IPS-20b (cell line): ENCODE data around the gene MRPS9.
A peak's percentile ranks its signal among the peaks of the same experiment; 100 is the strongest.

Experiments used
- H3K27ac ChIP-seq: one replicate; pipeline ENCODE4 v1.5.1; 2013; ENCODE audit warnings: low read length
- H3K27me3 ChIP-seq: 2 replicates; pipeline ENCODE4 v1.6.1; 2013; ENCODE audit warnings: mild to moderate bottlenecking, low read length, inconsistent platforms; ENCODE audit not compliant: insufficient read depth
- H3K36me3 ChIP-seq: 2 replicates; pipeline ENCODE4 v1.6.1; 2013; ENCODE audit warnings: low read depth, mild to moderate bottlenecking, inconsistent platforms, low read length, moderate library complexity; ENCODE audit not compliant: insufficient read depth
- H3K4me1 ChIP-seq: 2 replicates; pipeline ENCODE4 v1.6.1; 2013; ENCODE audit warnings: mild to moderate bottlenecking, control low read depth, inconsistent platforms, low read length, moderate library complexity; ENCODE audit not compliant: insufficient read depth
- H3K4me3 ChIP-seq: 2 replicates; pipeline ENCODE4 v1.5.1; 2013; ENCODE audit warnings: mild to moderate bottlenecking, low read length, inconsistent platforms
- H3K9ac ChIP-seq: 2 replicates; pipeline ENCODE4 v1.6.1; 2013; ENCODE audit warnings: low read depth, mild to moderate bottlenecking, inconsistent platforms, low read length, moderate library complexity
- H3K9me3 ChIP-seq: 2 replicates; pipeline ENCODE4 v1.6.1; 2013; ENCODE audit warnings: mild to moderate bottlenecking, low read depth, low read length, inconsistent platforms; ENCODE audit not compliant: insufficient read depth

Gene MRPS9

DNA sequence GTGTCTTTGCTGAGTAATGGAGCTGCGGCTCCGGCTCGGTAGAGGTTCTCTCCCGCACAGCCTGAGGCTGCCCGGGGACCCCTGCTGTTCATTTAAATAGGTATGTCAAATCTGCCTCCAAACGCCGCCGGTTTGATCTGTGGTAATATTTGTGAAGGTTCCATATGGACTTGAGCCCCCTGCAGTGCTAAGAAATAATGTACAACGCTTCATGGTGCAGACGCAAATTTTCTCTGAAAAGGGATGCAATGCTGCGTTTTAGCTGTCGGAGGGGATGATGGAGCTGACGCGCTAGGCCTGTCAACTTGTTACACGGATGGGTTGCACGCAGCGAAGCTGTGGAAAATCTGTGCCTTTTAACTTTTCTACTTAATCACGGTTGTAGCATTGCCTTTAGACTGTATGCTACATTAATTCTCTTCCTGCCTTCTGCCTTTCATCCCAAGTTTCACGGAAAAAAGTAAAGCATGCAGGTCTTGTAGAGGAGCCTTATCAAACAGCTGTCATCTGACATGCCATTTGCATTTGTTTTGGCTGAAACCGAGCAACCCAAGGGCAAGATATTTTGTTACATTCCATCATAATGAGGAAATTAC, 43.2 kb downstream of the MRPS9 start:
- H3K9me3 ChIP-seq = no peaks in the 10 kb centered on the region
- H3K36me3 ChIP-seq = peaks cover 16% of the 10 kb centered on the region; the same call in 1 of the 2 replicates
- H3K4me1 ChIP-seq = peaks cover 26% of the 10 kb centered on the region
- no peak overlapping the region for H3K27ac ChIP-seq
- H3K27me3 ChIP-seq = no peaks in the 10 kb centered on the region
- peak overlapping the region; percentile 26; the same call in 1 of the 2 replicates for H3K4me3 ChIP-seq
- no peak overlapping the region for H3K9ac ChIP-seq

GRCh38 chr2:105082107-105082506, 44.2 kb downstream of the MRPS9 start:
- Histone ChIP-seq H3K27ac (no peak overlapping the region), H3K4me3 (no peak overlapping the region), H3K4me1 (peaks cover 26% of the 10 kb centered on the region), H3K9ac (no peak overlapping the region), H3K27me3 (no peaks in the 10 kb centered on the region), H3K36me3 (peaks cover 11% of the 10 kb centered on the region; the same call in 1 of the 2 replicates), H3K9me3 (no peaks in the 10 kb centered on the region)

DNA sequence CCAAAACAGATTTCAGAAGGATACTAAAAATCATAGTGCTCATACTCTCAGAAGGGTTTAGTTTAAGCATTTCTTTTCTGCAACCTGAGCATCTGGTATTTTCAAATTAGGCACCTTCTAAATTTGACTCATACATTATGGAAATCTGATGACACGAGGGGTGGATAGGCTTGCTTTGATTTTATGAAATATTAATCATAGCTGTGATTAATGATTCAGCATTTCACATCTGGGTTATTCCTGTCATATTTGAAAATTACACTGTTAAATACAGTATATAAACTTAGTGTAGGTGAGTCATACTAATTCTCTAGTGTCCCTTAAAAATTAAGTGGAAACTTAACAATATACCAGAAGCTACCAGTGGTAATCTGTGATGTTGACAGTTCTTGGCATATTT, 47.7 kb downstream of the MRPS9 start:
- H3K27ac ChIP-seq = no peak overlapping the region

GRCh38 chr2:105087273-105087672, 49.4 kb downstream of the MRPS9 start:
- Histone ChIP-seq H3K36me3 (peaks cover 25% of the 10 kb centered on the region), H3K4me3 (no peak overlapping the region), H3K27ac (no peak overlapping the region), H3K4me1 (no peaks in the 10 kb centered on the region), H3K9ac (no peak overlapping the region), H3K27me3 (no peaks in the 10 kb centered on the region), H3K9me3 (no peaks in the 10 kb centered on the region)

More for the DNA sequence above, 47.7 kb downstream of the MRPS9 start:
- Histone ChIP-seq H3K27me3 (no peaks in the 10 kb centered on the region), H3K4me1 (peaks cover 10% of the 10 kb centered on the region), H3K9ac (no peak overlapping the region), H3K36me3 (peaks cover 23% of the 10 kb centered on the region), H3K9me3 (no peaks in the 10 kb centered on the region), H3K4me3 (no peak overlapping the region)

- Histone ChIP-seq H3K27me3 (no peaks in the 10 kb centered on the region), H3K9me3 (no peaks in the 10 kb centered on the region), H3K27ac (no peak overlapping the region), H3K9ac (no peak overlapping the region), H3K4me3 (no peak overlapping the region), H3K4me1 (no peaks in the 10 kb centered on the region), H3K36me3 (peaks cover 51% of the 10 kb centered on the region)
Measured at GRCh38 chr2:105090091-105090490, 52.2 kb downstream of the MRPS9 start.

GRCh38 chr2:105092797-105093196, 54.9 kb downstream of the MRPS9 start:
- Histone ChIP-seq H3K27ac (no peak overlapping the region), H3K4me3 (no peak overlapping the region), H3K36me3 (peaks cover 69% of the 10 kb centered on the region), H3K9me3 (no peaks in the 10 kb centered on the region), H3K4me1 (no peaks in the 10 kb centered on the region), H3K9ac (no peak overlapping the region), H3K27me3 (no peaks in the 10 kb centered on the region)

DNA sequence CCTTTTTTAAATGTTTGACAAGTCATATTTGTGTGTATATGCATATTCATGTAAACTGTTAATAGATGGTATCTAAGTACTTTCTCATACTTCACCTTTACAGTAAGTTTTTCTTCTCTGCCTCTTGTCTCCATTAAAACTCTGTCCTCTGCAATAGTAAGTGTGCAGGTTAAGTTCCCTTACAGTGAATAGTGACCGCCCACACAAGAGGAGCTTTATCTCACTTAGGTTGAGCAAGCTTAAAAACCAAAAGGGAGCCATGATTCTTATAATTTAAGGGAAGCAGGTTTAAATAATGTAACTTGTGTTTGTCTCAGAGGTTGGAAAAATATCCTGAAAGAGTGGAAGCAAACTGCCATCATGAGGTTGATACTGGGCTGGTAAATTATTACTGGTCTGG, 61.3 kb downstream of the MRPS9 start:
- H3K4me1 ChIP-seq = peaks cover 9% of the 10 kb centered on the region
- H3K9me3 ChIP-seq = no peaks in the 10 kb centered on the region
- no peak overlapping the region for H3K4me3 ChIP-seq
- no peaks in the 10 kb centered on the region for H3K27me3 ChIP-seq
- peaks cover 62% of the 10 kb centered on the region for H3K36me3 ChIP-seq
- no peak overlapping the region for H3K9ac ChIP-seq
- H3K27ac ChIP-seq = no peak overlapping the region

- Histone ChIP-seq H3K9ac (no peak overlapping the region), H3K9me3 (no peaks in the 10 kb centered on the region), H3K36me3 (peaks cover 53% of the 10 kb centered on the region), H3K4me1 (peaks cover 9% of the 10 kb centered on the region), H3K27me3 (no peaks in the 10 kb centered on the region), H3K4me3 (no peak overlapping the region), H3K27ac (no peak overlapping the region)
Measured at GRCh38 chr2:105100046-105100840, 62.4 kb downstream of the MRPS9 start.

- Histone ChIP-seq H3K9ac (no peak overlapping the region), H3K9me3 (no peaks in the 10 kb centered on the region), H3K36me3 (peaks cover 43% of the 10 kb centered on the region), H3K27ac (no peak overlapping the region), H3K4me3 (no peak overlapping the region), H3K27me3 (no peaks in the 10 kb centered on the region), H3K4me1 (peaks cover 12% of the 10 kb centered on the region)
Measured at GRCh38 chr2:105102001-105102400, 64.1 kb downstream of the MRPS9 start.

DNA sequence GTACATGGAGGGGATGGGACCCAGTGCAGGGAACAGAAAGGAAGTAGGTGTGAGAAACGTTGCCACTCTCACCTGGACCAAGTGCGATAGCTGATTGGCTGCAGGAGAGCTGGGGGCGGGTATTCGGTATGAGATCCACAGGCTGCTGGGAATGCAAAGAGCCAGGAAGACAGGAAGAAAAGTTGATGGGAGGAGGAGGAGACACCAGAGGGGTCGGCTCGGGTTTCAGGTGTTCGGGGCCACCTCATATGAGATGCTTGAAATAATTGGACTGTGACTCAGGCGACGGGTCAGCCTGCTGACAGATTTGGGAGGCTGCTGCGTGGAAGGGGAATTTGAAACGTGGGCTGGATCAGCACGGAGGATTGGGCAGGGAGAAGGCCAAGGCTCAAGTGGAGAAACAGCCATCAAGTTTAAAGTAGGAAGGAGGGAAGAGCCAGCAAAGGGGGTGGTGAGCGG, 65.1 kb downstream of the MRPS9 start:
- H3K9ac ChIP-seq = peak overlapping the region; percentile 63; the same call in 1 of the 2 replicates
- H3K36me3 ChIP-seq = peaks cover 33% of the 10 kb centered on the region
- peaks cover 19% of the 10 kb centered on the region for H3K4me1 ChIP-seq
- H3K9me3 ChIP-seq = no peaks in the 10 kb centered on the region
- no peak overlapping the region for H3K27ac ChIP-seq
- H3K27me3 ChIP-seq = no peaks in the 10 kb centered on the region
- H3K4me3 ChIP-seq = peak overlapping the region; percentile 60; the same call in 1 of the 2 replicates

DNA sequence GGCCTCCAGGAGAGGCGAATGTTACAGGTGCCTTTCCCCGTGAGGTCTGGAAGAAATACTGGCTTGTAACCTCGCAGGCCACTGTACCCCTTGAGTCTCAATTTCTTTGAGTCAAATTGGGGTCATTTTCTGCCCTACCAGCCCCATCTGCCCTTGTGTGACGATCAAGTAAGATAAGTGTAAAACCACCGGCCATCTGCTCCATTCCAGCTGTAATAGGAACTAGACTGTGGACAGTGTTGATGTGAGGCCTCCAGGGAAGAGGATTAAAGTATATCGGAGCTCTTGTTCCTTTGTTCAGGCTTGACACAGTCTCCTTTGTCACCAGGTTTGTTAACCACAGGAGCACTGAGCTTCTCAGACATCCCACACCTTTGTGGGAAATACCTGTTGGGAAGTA, 65.6 kb downstream of the MRPS9 start:
- Histone ChIP-seq H3K9me3 (no peaks in the 10 kb centered on the region), H3K4me1 (peaks cover 19% of the 10 kb centered on the region), H3K4me3 (peak overlapping the region; percentile 60; the same call in 1 of the 2 replicates), H3K27me3 (no peaks in the 10 kb centered on the region), H3K27ac (no peak overlapping the region), H3K36me3 (peaks cover 28% of the 10 kb centered on the region), H3K9ac (peak overlapping the region; percentile 63; the same call in 1 of the 2 replicates)

DNA sequence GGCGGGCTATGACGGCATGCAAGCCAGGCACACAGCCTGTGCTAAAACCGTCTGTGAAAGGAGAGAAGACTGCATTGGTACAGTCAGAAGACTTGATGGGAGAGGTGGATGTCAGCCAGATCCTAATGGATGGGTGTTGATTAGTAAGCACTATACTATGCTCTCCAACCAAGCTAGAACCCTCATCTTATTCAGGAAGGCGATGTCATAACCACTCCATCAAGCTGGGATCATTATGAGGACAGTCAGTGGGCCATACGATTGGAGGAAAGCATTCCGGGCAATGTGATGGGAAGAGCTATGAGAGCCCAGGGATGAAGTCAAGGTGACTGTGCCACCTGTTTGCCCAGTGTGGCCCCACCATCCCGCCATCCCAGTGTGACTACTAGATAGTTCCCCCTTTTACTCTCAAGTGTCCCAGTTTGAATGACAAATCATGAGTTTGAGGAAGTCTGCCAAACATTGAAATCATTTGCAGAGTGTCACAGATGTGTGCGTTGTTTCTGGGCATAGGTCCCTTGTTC, 66.4 kb downstream of the MRPS9 start:
- Histone ChIP-seq H3K27me3 (no peaks in the 10 kb centered on the region), H3K27ac (no peak overlapping the region), H3K9me3 (no peaks in the 10 kb centered on the region), H3K4me1 (peaks cover 19% of the 10 kb centered on the region), H3K4me3 (no peak overlapping the region), H3K36me3 (peaks cover 20% of the 10 kb centered on the region), H3K9ac (no peak overlapping the region)
